A549 (cell line): ENCODE data around the gene KATNBL1. TPM values are rescaled to one million over a fixed set of nuclear protein-coding genes. Genes with fewer than 3 reads are reported as not detected.
A peak's percentile ranks its signal among the peaks of the same experiment; 100 is the strongest.

Experiments used
- CEBPB ChIP-seq, 2 experiments: fragments of >200 bp in 1 of 2; sonication (Bioruptor Twin) in 1 of 2; formaldehyde crosslinking in 1 of 2; IDR thresholded peaks; 2 replicates each; pipeline ENCODE4 v1.6.1; 2012 to 2016
- CHD4 ChIP-seq: fragments of 200-600 bp; sonication (generic); IDR thresholded peaks from 2 replicates; pipeline ENCODE4 v1.6.1; 2016; ENCODE audit warnings: antibody characterized with exemption, mild to moderate bottlenecking, borderline replicate concordance
- CTCF ChIP-seq: fragments of >200 bp; sonication (Bioruptor Twin); formaldehyde crosslinking; IDR thresholded peaks from 3 replicates; pipeline ENCODE4 v1.5.1; 2016
- EHF ChIP-seq: fragments of 250-450 bp; sonication (Bioruptor Pico); IDR thresholded peaks from 2 replicates; pipeline ENCODE4 v1.5.0; 2020; ENCODE audit warnings: mild to moderate bottlenecking
- FOSB ChIP-seq: fragments of 250-450 bp; sonication (Bioruptor Pico); IDR thresholded peaks from 2 replicates; pipeline ENCODE4 v1.5.0; 2020; ENCODE audit warnings: mild to moderate bottlenecking, moderate library complexity
- GATA3 ChIP-seq: IDR thresholded peaks from 2 replicates; pipeline ENCODE4 v1.6.1; 2012; ENCODE audit warnings: borderline replicate concordance
- HES2 ChIP-seq: fragments of >200 bp; sonication (Bioruptor Twin); formaldehyde crosslinking; IDR thresholded peaks from 2 replicates; pipeline ENCODE4 v1.6.1; 2016
- HEYL ChIP-seq: fragments of 250-450 bp; sonication (Bioruptor Pico); IDR thresholded peaks from 2 replicates; pipeline ENCODE4 v1.8.0; 2021; ENCODE audit warnings: mild to moderate bottlenecking, moderate library complexity
- HOXB13 ChIP-seq: fragments of 250-450 bp; sonication (Bioruptor Pico); IDR thresholded peaks from 2 replicates; pipeline ENCODE4 v1.5.0; 2020; ENCODE audit warnings: low read depth, mild to moderate bottlenecking, moderate library complexity
- JUNB ChIP-seq: fragments of >200 bp; sonication (Bioruptor Twin); formaldehyde crosslinking; IDR thresholded peaks from 2 replicates; pipeline ENCODE4 v1.6.1; 2016
- KDM1A ChIP-seq: fragments of 200-600 bp; sonication (generic); IDR thresholded peaks from 2 replicates; pipeline ENCODE4 v1.6.1; 2016; ENCODE audit warnings: low read depth, mild to moderate bottlenecking
- MAFK ChIP-seq: fragments of 450-650 bp; IDR thresholded peaks from 2 replicates; pipeline ENCODE4 v1.6.1; 2014; ENCODE audit not compliant: partially characterized antibody
- MAZ ChIP-seq: fragments of 150-350 bp; IDR thresholded peaks from 2 replicates; pipeline ENCODE4 v1.6.1; 2014; ENCODE audit warnings: antibody characterized with exemption, low read depth, low read length, borderline replicate concordance
- NFE2L2 ChIP-seq: fragments of 150-350 bp; conservative IDR thresholded peaks from 2 replicates; pipeline ENCODE4 v1.6.1; 2014; ENCODE audit warnings: low read length
- PBX3 ChIP-seq: IDR thresholded peaks from 2 replicates; pipeline ENCODE4 v1.6.1; 2012
- PHF8 ChIP-seq: fragments of 200-600 bp; sonication (generic); IDR thresholded peaks from 2 replicates; pipeline ENCODE4 v1.6.1; 2016; ENCODE audit warnings: low read depth, mild to moderate bottlenecking, antibody characterized with exemption, moderate library complexity, borderline replicate concordance
- POLR2A ChIP-seq: IDR thresholded peaks from 2 replicates; pipeline ENCODE4 v1.6.1; 2012; ENCODE audit warnings: mild to moderate bottlenecking, low read length
- POLR2AphosphoS2 ChIP-seq: conservative IDR thresholded peaks from 2 replicates; pipeline ENCODE4 v1.6.1; 2012; ENCODE audit warnings: low read length, improper control_type of control experiment, inconsistent platforms
- RAD21 ChIP-seq, 2 experiments: fragments of >200 bp in 1 of 2; sonication (Bioruptor Twin) in 1 of 2; formaldehyde crosslinking in 1 of 2; IDR thresholded peaks in 1 of 2; conservative IDR thresholded peaks in 1 of 2; 2 replicates in 1 of 2; 3 replicates in 1 of 2; pipeline ENCODE4 v1.6.1; 2012 to 2018; ENCODE audit warnings: inconsistent platforms in 1 of 2
- RFX5 ChIP-seq: fragments of 450-650 bp; IDR thresholded peaks from 2 replicates; pipeline ENCODE4 v1.7.1; 2014; ENCODE audit warnings: antibody characterized with exemption, mild to moderate bottlenecking, moderate library complexity
- RNF2 ChIP-seq: fragments of 200-600 bp; sonication (generic); IDR thresholded peaks from 2 replicates; pipeline ENCODE4 v1.6.1; 2016; ENCODE audit warnings: low read depth, mild to moderate bottlenecking, antibody characterized with exemption, moderate library complexity, borderline replicate concordance
- SMC3 ChIP-seq: fragments of >200 bp; sonication (Bioruptor Twin); formaldehyde crosslinking; IDR thresholded peaks from 3 replicates; pipeline ENCODE4 v1.6.1; 2018; ENCODE audit warnings: inconsistent platforms
- SREBF2 ChIP-seq: fragments of 450-650 bp; IDR thresholded peaks from 2 replicates; pipeline ENCODE4 v1.6.1; 2014; ENCODE audit warnings: mild to moderate bottlenecking, moderate library complexity
- ZNF302 ChIP-seq: fragments of 250-450 bp; sonication (Bioruptor Pico); IDR thresholded peaks from 2 replicates; pipeline ENCODE4 v1.9.0; 2021; ENCODE audit warnings: inconsistent platforms, mild to moderate bottlenecking, moderate library complexity
- ZSCAN20 ChIP-seq: fragments of 250-450 bp; sonication (Bioruptor Pico); IDR thresholded peaks from 2 replicates; pipeline ENCODE4 v1.8.0; 2022; ENCODE audit warnings: mild to moderate bottlenecking, moderate library complexity
- polyA plus RNA-seq, 4 experiments: library from polyadenylated mRNA; depleted of rRNA in 3 of 4; stranded (reverse); fragments of >200 nt; fragmentation: RNase III in 1 of 4; extraction: RNeasy Plus Mini Kit Qiagen cat#74134 plus additional on column Dnase treatment in 1 of 4; gene quantifications; 2 replicates in 3 of 4; 3 replicates in 1 of 4; pipeline ENCODE4 v1.2.3, GENCODE V29; 2011 to 2017
- TF ChIP-seq, protein P1 (sequence below): fragments of 250-450 bp; sonication (Bioruptor Pico); IDR thresholded peaks from 2 replicates; pipeline ENCODE4 v1.5.0; 2021; ENCODE audit warnings: mild to moderate bottlenecking, moderate library complexity, borderline replicate concordance

KATNBL1 gene
- polyA plus RNA-seq, 2 of the 4 experiments (the other 2 are of a cell fraction): 35.2 to 75.8 TPM

- peak; percentile 93 to 96 for TF ChIP-seq RAD21 (conservative IDR thresholded peaks at IDR 0.05 in 1 of 2, IDR thresholded peaks at IDR 0.05 in 1 of 2)
- TF ChIP-seq MAZ: no peak
- TF ChIP-seq GATA3: no peak; the same call in 1 of the 2 replicates
- TF ChIP-seq PHF8: peak; percentile 98
- peak; percentile 95 for TF ChIP-seq CTCF
- TF ChIP-seq HOXB13 (CRISPR knock-in tag): no peak
- no peak for TF ChIP-seq CEBPB (IDR thresholded peaks at IDR 0.05)
- TF ChIP-seq HEYL (CRISPR knock-in tag): no peak
- TF ChIP-seq FOSB: no peak
- no peak for TF ChIP-seq ZSCAN20
- no peak for TF ChIP-seq EHF (CRISPR knock-in tag)
- peak; percentile 98 for TF ChIP-seq SMC3
- peak; percentile 38; the same call in 1 of the 2 replicates for TF ChIP-seq RFX5
- TF ChIP-seq POLR2AphosphoS2: no peak
- TF ChIP-seq, protein P1, sequence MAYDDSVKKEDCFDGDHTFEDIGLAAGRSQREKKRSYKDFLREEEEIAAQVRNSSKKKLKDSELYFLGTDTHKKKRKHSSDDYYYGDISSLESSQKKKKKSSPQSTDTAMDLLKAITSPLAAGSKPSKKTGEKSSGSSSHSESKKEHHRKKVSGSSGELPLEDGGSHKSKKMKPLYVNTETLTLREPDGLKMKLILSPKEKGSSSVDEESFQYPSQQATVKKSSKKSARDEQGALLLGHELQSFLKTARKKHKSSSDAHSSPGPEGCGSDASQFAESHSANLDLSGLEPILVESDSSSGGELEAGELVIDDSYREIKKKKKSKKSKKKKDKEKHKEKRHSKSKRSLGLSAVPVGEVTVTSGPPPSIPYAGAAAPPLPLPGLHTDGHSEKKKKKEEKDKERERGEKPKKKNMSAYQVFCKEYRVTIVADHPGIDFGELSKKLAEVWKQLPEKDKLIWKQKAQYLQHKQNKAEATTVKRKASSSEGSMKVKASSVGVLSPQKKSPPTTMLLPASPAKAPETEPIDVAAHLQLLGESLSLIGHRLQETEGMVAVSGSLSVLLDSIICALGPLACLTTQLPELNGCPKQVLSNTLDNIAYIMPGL (CRISPR knock-in tag): peak; percentile 87; the same call in 1 of the 2 replicates
- TF ChIP-seq CHD4: no peak
- no peak for TF ChIP-seq RNF2
- TF ChIP-seq POLR2A: peak; percentile 93
- no peak for TF ChIP-seq PBX3
- TF ChIP-seq SREBF2: no peak
- no peak for TF ChIP-seq JUNB
- no peak for TF ChIP-seq ZNF302 (CRISPR knock-in tag)
- no peak for TF ChIP-seq MAFK
- no peak for TF ChIP-seq HES2
- TF ChIP-seq NFE2L2: no peak
- TF ChIP-seq KDM1A: no peak
These were observed at the start of gene KATNBL1 (continued) for GRCh38 chr15:34209421-34210282.
